ENCODE data around the gene TEC.
"Not testable (repeated sequence)": the region's sequence is repeated elsewhere in the genome, so short reads cannot be mapped to it uniquely, and the experiment has no call there.

TEC gene

GRCh38 chr4:48268956-48269860, at the start of gene TEC:
TEC (minus strand) TSS chr4:48269838; CDS start chr4:48228614, 41,224 bp downstream.
- DNase-seq, result no peak

GRCh38 chr4:48315728-48316630, 46.3 kb upstream of the TEC start:
- peak; percentile 14 for DNase-seq

GRCh38 chr4:48314746-48315145, 45.1 kb upstream of the TEC start:
- not testable (repeated sequence) for DNase-seq

- no peak for DNase-seq
Observed at GRCh38 chr4:48311896-48312295, 42.3 kb upstream of the TEC start.

DNA sequence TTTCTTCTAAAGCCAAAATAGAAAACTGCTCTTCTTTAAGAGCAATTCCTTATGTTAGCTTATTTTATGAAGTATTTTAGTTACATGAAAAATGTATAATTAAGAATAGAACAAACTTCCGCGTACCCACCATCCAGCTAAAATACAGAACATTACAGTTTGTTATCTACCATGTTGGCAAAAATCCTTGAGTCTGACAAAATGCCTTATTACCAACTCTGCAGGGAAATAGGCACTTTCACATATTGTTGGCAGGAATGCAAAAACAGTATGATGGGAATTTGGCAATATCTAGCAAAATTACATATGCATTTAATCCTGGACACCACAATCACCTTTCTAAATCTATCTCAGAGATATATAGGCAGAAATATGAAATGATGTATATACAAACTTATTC, 39.3 kb upstream of the TEC start:
- DNase-seq, result no peak

DNA sequence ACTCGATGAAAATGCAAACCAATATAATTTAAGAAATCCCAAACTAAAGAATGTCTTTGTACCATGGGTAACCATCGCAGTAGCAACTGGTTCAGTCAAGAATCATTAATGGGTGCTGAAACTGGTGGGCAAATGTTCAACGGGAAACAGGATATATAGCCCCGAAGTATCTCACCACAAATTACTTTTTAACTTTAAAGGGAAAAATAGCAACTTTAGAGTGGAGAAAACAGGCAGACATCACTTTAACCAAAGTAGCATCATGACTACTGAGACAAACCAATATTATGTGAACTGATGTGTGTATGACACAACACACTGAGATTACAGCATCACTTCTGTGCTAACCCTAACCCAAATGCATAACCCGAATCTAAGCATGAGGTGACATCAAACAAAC, 37.9 kb upstream of the TEC start:
- no peak for DNase-seq

DNA sequence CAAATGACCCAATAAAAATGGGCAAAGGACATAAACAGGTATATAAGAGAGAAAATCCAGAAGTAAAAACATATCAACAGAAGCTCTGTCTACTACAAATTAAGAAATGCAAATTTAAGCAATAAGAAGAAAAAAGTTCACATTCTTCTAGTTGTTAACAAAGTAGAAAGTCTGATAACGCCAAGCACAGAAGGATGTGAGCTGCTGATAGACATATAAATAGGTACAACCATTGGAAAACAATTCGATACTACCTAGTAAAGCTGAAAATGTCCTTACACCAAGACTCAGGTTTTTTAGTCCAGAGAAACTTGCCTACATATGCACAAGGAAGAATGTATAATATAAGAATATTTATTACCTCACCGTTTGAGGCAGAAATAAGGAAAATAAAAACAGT, 35.9 kb upstream of the TEC start:
- DNase-seq, result no peak

DNA sequence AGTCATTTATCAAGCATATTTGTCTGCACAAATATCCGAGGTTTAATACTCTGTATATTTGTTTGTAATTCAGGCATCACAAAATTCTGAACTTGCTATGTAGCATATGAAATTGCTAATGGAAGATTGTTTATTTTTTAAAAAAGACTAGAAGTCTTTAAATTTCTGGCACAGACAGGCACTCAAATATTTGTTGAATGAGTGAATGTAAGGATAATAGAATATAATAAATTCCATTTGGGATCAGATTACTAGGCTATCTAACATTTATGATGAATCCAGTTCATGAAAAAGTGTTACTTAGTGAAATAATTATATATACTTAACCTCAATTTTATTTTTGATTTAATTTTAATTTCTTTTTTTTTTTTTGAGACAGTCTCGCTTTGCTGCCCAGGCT, 30.4 kb upstream of the TEC start:
- no peak for DNase-seq

- no peak for DNase-seq
Observed at GRCh38 chr4:48299560-48299959, 29.9 kb upstream of the TEC start.

DNA sequence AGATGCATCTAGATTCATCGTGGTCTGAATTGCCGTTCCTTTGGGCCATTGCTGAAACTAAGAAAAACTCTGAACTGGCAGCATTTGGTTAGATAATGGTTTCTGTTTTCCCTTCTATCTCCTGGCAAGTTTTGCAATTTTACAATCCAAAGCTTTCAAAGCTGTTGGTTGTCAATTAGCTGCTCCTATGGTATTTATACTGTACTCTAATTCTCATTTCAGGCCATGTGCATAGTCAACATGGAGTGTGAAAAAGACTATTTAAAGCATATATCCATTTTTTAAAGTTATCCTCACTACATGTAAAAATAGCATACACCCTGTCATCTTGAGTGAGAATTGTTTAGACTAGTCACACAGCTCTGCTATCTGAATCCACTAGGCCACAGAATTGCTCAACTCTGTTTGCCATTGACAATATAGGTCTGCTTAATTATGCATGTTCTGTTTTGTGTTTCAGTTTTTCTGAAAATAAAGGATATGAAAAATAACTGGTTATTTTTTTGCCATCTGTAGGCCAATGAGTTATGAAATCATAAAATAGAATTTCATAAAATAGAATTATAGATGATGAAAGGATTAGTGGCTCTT, 27.7 kb upstream of the TEC start:
- no peak for DNase-seq

GRCh38 chr4:48296365-48296764, 26.7 kb upstream of the TEC start:
- no peak for DNase-seq

DNA sequence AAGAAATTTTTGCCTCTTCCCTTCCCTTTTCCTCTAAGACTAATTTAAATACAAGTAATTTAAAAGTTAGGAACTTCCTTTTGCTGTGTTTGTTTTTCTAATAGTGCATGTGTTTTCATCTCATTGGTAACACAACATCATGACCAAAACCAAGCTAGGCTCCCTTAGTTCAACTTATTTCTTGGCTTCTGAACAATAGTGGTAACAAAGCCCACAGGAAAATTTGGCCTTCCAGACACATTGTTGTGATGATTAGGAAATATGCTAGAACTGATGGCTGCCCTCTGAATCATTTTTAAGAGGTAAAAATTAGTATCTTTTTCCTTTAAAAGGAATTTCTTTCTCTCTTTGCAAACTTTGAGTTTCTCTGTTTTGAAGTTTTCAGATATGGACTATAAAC, 25.5 kb upstream of the TEC start:
- DNase-seq, result no peak

GRCh38 chr4:48292218-48292790, 22.7 kb upstream of the TEC start:
- DNase-seq, result not testable (repeated sequence)

- DNase-seq, result no peak
Observed at GRCh38 chr4:48290146-48290772, 20.6 kb upstream of the TEC start.

DNA sequence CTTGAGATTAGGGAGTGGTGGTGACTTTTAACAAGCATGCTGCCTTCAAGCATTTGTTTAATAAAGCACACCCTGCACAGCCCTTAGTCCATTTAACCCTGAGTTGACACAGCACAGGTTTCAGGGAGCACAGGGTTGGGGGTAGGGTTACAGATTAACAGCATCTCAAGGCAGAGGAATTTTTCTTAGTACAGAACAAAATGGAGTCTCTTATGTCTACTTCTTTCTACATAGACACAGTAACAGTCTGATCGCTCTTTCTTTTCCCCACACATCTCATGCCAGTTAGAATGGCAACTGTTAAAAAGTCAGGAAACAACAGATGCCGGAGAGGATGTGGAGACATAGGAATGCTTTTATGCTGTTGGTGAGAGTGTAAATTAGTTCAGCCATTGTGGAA, 16.4 kb upstream of the TEC start:
- not testable (repeated sequence) for DNase-seq

GRCh38 chr4:48285640-48286039, 16.0 kb upstream of the TEC start:
- not testable (repeated sequence) for DNase-seq

DNA sequence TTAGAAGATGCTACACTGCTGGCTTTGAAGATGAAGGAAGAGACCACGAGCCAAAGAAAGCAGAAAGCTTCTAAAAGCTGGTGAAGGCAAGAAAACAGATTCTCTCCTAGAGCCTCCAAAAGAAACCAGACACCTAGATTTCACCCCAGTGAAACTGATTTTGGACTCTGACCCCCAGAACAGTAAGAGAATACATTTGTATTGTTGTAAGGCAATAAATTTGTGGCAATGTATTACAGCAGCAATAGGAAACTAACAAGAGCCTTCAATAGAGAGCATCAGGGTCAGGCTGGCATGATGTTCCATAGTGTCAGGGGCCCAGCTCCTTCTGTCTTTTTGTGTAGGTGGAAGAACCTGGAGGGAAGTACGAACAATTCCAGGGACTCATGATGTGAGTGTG, 6.0 kb upstream of the TEC start:
- DNase-seq, result no peak

- DNase-seq, result no peak
Observed at GRCh38 chr4:48275247-48275646, 5.6 kb upstream of the TEC start.

- DNase-seq, result no peak
Observed at GRCh38 chr4:48271626-48272025, 2.0 kb upstream of the TEC start.

DNA sequence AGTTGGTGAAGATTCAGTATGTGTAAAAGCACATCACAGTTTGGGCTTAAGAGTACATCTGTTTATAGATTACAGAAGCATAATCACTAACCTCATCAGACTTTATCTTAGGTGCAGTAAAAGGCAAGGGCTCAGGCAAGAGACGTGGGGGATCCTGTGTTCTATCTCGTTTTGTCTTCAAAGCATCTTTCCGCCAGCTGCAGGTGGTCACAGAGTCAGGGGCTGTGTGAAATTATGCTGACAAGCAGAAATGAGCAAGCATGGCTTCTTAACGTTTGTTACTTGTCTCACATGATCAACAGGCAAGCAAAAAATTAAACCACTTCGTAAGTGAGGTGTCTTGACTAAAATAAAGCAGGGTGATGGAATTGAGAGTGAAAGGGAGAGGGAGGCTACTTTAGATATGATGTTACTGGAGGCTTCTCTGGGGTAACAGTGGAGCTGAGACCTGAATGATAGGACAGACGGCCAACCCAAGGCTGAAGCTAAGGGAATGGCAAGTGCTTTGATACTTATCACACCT, 1.4 kb upstream of the TEC start:
- no peak for DNase-seq

- no peak for DNase-seq
Observed at GRCh38 chr4:48270523-48270897, 872 bp upstream of the TEC start.

- peak; percentile 12 for DNase-seq
Observed at GRCh38 chr4:48269861-48270522, 354 bp upstream of the TEC start.

All from DMS79 treated with DMSO at 0.1 percent for 48 hours (cell line).